Stomach (tissue), 9 donors: ENCODE results near the gene CMKLR1. TPM values are rescaled to one million over a fixed set of nuclear protein-coding genes. Genes with fewer than 3 reads are reported as not detected.

Source experiments
- DNase-seq, 2 donors: peaks; one replicate each; pipeline versions ENCODE4 v3.0.0 to v3.0.0-alpha.2; 2013 to 2019
- H3K27ac ChIP-seq, 5 donors: fragments of 200-600 bp in 4 of 5; sonication (generic) in 4 of 5; one replicate each; pipeline ENCODE4 v1.5.1; 2013 to 2019; ENCODE audit warnings: mild to moderate bottlenecking in 1 of 5, moderate library complexity in 1 of 5
- H3K27me3 ChIP-seq, 3 donors: fragments of 200-600 bp; sonication (generic); one replicate each; pipeline ENCODE4 v1.5.1; 2017 to 2019; ENCODE audit warnings: mixed run types in 1 of 3
- H3K36me3 ChIP-seq, 4 donors: fragments of 200-600 bp; sonication (generic); 1 replicate in 3 of 4; 2 replicates in 1 of 4; pipeline ENCODE4 v1.5.1; 2016 to 2019
- H3K4me1 ChIP-seq, 4 donors: fragments of 200-600 bp; sonication (generic); one replicate each; pipeline ENCODE4 v1.5.1; 2016 to 2019
- H3K4me3 ChIP-seq, 4 donors: fragments of 200-600 bp; sonication (generic) in 3 of 4; one replicate each; pipeline ENCODE4 v1.5.1; 2016 to 2019; ENCODE audit warnings: mild to moderate bottlenecking in 1 of 4
- H3K9me3 ChIP-seq, 4 donors: fragments of 200-600 bp; sonication (generic); one replicate each; pipeline ENCODE4 v1.5.1; 2016 to 2019
- EP300 ChIP-seq: sonication (generic); formaldehyde crosslinking; IDR thresholded peaks from one replicate; pipeline ENCODE4 v1.6.1; 2017; ENCODE audit warnings: antibody characterized with exemption
- POLR2A ChIP-seq, 4 donors: fragments of 450-650 bp; IDR thresholded peaks; one replicate each; pipeline ENCODE4 v1.6.1; 2016; ENCODE audit warnings: antibody characterized with exemption in 4 of 4, control low read depth in 2 of 4, mild to moderate bottlenecking in 1 of 4, moderate library complexity in 1 of 4
- POLR2AphosphoS5 ChIP-seq, 3 donors: sonication (generic); formaldehyde crosslinking; IDR thresholded peaks; one replicate each; pipeline ENCODE4 v1.6.1; 2016; ENCODE audit warnings: antibody characterized with exemption in 3 of 3
- WGBS, 5 donors: extraction: QIAGEN DNeasy Blood & Tissue Kit in 3 of 5; methylation state at CpG; one replicate each; pipeline versions ENCODE4 v1.1.5 to v1.1.7; 2013 to 2018; 5-methylcytosine and 5-hydroxymethylcytosine counted together
- intact Hi-C: fragments of 100-400 bp; cut with DNase I; formaldehyde crosslinking; loops from one replicate; pipeline ENCODE4 v1.15.1; 2023; ENCODE audit warnings: low total_unique reads
- polyA plus RNA-seq, 3 donors: library from polyadenylated mRNA; stranded (reverse); fragments of 200-250 nt; gene quantifications; one replicate each; pipeline ENCODE4 v1.2.3, GENCODE V29; 2013
- total RNA-seq, 5 donors: library from RNA; depleted of rRNA; stranded (reverse); fragments of >200 nt; gene quantifications; one replicate each; pipeline versions ENCODE4 v1.1.0 to v1.2.3, GENCODE V29; 2014 to 2016
- TF ChIP-seq, protein P1 (sequence below), 7 experiments: fragments of 450-650 bp in 4 of 7; fragments of 200-600 bp in 3 of 7; sonication (generic) in 3 of 7; IDR thresholded peaks; one replicate each; pipeline ENCODE4 v1.5.1; 2016 to 2019; ENCODE audit warnings: antibody characterized with exemption in 7 of 7, control low read depth in 2 of 7, mild to moderate bottlenecking in 1 of 7
- donor health status: healthy with polysubstance abuse.
- donor health status: Bipolar disorder and iron deficiency.
- donor health status: healthy.

CMKLR1 gene
- total and polyA plus RNA-seq, 8 donors, result 0.45 to 46.1 (median 2.3) TPM

DNA sequence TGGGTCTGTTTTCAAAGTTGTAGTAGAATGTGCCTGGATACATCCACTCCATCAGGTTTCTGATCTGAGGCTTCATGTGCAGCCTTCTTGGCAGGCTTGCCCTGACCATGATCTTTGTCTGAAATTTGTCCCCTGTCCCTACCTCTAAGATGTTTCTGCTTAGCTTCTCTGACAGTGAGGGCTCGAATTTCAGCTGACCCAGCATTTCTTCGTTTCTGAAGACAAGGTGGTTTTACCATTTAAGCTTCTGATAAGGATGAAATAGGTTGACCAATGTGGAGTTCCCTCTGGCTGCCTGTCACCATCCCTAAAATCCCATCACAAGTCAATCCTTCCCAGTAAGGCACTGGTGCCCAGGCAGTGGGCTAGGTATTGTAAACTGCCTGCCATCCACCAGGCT is 57.0 kb downstream of the CMKLR1 start:
- Histone ChIP-seq H3K36me3 (no peaks in the 10 kb centered on the region), H3K27ac (no peak overlapping the region), H3K9me3 (no peaks in the 10 kb centered on the region), H3K27me3 (peaks cover 0 to 10% (median 6%) of the 10 kb centered on the region in 3 donors), H3K4me1 (no peaks in the 10 kb centered on the region), H3K4me3 (no peak overlapping the region)
- TF ChIP-seq POLR2A (IDR thresholded peaks at IDR 0.05) (no peak), EP300 (no peak), POLR2AphosphoS5 (IDR thresholded peaks at IDR 0.05) (no peak)
- TF ChIP-seq, protein P1, sequence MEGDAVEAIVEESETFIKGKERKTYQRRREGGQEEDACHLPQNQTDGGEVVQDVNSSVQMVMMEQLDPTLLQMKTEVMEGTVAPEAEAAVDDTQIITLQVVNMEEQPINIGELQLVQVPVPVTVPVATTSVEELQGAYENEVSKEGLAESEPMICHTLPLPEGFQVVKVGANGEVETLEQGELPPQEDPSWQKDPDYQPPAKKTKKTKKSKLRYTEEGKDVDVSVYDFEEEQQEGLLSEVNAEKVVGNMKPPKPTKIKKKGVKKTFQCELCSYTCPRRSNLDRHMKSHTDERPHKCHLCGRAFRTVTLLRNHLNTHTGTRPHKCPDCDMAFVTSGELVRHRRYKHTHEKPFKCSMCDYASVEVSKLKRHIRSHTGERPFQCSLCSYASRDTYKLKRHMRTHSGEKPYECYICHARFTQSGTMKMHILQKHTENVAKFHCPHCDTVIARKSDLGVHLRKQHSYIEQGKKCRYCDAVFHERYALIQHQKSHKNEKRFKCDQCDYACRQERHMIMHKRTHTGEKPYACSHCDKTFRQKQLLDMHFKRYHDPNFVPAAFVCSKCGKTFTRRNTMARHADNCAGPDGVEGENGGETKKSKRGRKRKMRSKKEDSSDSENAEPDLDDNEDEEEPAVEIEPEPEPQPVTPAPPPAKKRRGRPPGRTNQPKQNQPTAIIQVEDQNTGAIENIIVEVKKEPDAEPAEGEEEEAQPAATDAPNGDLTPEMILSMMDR (IDR thresholded peaks at IDR 0.05), result no peak
- DNase-seq, result no peak
- WGBS, 5 donors, result 16 to 37% (median 20%) methylated on average over 2 of the region's 2 CpGs
- intact Hi-C loops, result no loop called here

DNA sequence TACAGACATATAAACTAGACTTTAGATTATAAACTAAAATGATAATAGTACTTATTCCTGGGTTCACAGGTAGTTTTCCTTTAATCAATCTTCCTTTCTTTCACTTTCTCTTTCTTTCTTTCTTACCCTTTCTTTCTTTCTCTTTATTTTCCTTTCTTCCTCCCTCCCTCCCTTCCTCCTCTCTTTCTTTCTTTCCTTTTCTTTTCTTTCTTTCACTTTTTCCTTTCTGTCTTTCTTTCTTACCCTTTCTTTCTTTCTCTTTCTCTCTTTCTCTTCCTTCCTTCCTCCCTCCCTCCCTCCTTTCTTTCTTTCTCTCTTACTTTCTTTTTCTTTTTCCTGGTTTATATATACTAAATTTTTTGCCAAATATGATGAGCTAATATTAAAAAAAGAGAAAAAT is 61.5 kb downstream of the CMKLR1 start:
- intact Hi-C loops, result no loop called here
- peaks cover 0 to 7% (median 0%) of the 10 kb centered on the region in 4 donors for H3K9me3 ChIP-seq
- no peak overlapping the region for H3K4me3 ChIP-seq
- peaks cover 0 to 10% (median 6%) of the 10 kb centered on the region in 3 donors for H3K27me3 ChIP-seq
- no peaks in the 10 kb centered on the region for H3K4me1 ChIP-seq
- no peak for DNase-seq
- H3K27ac ChIP-seq, result no peak overlapping the region
- no peaks in the 10 kb centered on the region for H3K36me3 ChIP-seq
- no peak for TF ChIP-seq EP300
- no peak for TF ChIP-seq POLR2A (IDR thresholded peaks at IDR 0.05)
- TF ChIP-seq, protein P1 (IDR thresholded peaks at IDR 0.05), result no peak
- TF ChIP-seq POLR2AphosphoS5 (IDR thresholded peaks at IDR 0.05), result no peak

DNA sequence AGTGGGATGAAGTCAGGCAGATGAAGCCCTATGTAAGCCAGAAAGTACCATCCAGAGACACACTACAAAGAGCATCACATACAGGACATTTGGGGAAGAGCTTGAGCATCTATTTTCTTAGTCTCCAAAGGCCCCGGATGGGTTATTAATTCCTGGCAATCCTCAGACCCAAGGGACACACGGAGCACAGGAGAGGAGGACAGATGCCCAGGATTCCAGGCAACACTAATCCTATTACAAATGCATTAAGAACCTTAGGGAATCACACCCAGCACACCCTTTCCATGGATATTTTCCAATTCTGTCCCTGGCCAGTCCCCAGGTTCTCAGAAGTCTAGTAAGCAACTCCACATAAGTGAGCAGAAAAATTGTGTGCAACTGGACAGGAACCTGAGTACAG is 65.9 kb downstream of the CMKLR1 start:
- no peaks in the 10 kb centered on the region for H3K36me3 ChIP-seq
- H3K9me3 ChIP-seq, result peaks cover 0 to 7% (median 0%) of the 10 kb centered on the region in 4 donors
- no peak overlapping the region for H3K27ac ChIP-seq
- H3K4me1 ChIP-seq, result no peaks in the 10 kb centered on the region
- H3K27me3 ChIP-seq, result no peaks in the 10 kb centered on the region
- WGBS, 5 donors, result 38 to 66% (median 52%) methylated on average over 2 of the region's 2 CpGs
- no peak for DNase-seq
- no peak overlapping the region for H3K4me3 ChIP-seq
- TF ChIP-seq EP300, result no peak
- TF ChIP-seq, protein P1 (IDR thresholded peaks at IDR 0.05), result no peak
- no peak for TF ChIP-seq POLR2AphosphoS5 (IDR thresholded peaks at IDR 0.05)
- TF ChIP-seq POLR2A (IDR thresholded peaks at IDR 0.05), result no peak
- intact Hi-C loops, result no loop called here

DNA sequence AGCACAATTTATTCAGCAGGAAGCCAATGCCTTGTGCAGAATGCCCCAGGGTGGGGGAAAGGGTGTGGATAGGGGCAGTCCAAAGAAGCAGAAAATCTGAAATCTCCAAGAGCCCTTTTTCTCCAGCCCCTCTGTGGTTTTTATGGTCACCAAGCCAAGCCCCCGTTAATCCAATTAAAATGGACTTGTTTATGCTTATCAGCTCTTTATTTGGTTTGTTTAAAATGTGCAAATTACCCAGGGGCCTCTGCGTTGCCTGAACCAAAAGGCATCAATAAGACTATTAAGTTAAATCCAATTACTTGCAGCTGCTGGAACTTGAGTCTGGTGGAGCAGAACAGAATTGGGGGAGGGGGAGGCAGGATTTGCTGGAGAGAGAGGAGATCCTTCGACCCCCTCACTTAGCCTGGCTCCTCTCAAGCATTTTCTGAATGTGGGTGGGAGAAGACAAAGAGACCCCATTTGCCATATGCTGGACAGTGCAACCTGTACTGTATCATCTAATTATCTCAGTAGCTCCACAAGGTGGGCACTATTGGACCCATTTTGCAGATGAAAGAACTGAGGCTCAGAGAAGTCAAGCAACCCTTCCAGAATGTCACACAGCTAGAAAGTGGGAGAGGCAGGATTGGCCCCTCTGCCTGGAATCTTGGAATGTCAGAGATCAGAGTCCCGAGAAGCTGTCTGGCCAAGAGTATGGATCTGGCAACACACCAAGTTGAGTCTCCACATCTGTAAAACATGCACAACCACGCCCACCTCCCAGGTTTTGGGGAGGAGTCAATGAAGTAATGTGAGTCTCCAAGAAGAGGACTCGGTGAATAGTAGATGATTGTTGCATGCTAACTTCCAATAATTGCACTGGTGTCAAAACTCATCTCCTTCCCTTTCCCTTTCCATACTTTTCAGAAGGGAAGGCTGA is 66.9 kb downstream of the CMKLR1 start:
- H3K4me1 ChIP-seq, result no peaks in the 10 kb centered on the region
- peaks cover 0 to 7% (median 1%) of the 10 kb centered on the region in 4 donors for H3K9me3 ChIP-seq
- 36 to 56% (median 44%) methylated on average over 6 of the region's 6 CpGs for WGBS, 5 donors
- intact Hi-C loops, result no loop called here
- no peaks in the 10 kb centered on the region for H3K36me3 ChIP-seq
- H3K4me3 ChIP-seq, result no peak overlapping the region
- no peak overlapping the region for H3K27ac ChIP-seq
- TF ChIP-seq POLR2AphosphoS5 (IDR thresholded peaks at IDR 0.05), result no peak
- TF ChIP-seq, protein P1 (IDR thresholded peaks at IDR 0.05), result no peak
- TF ChIP-seq EP300, result no peak
- no peak for TF ChIP-seq POLR2A (IDR thresholded peaks at IDR 0.05)
- H3K27me3 ChIP-seq, result no peaks in the 10 kb centered on the region
- DNase-seq, result peak in 1 of 2 donors; percentile 54
